Panc1 (cell line): ENCODE results near the gene ZDHHC18. TPM values are rescaled to one million over a fixed set of nuclear protein-coding genes. Genes with fewer than 3 reads are reported as not detected.

Experiments
- ATAC-seq: fragments of 200-7000 bp; cut with Tn5 transposase; 2 replicates; pipeline ENCODE4 v1.9.1; 2020; ENCODE audit warnings: mild to moderate bottlenecking, moderate library complexity
- BruUV-seq: library from RNA; stranded (reverse); fragments of 400-500 nt; replicated peaks from 2 replicates; lab custom pipeline; 2021; lab: Mats Ljungman, UMichigan
- CTCF ChIA-PET: fragments of 300-600 bp; sonication (Branson Sonifier 250); formaldehyde crosslinking; loops from one replicate; lab custom pipeline; 2022; ENCODE audit warnings: antibody characterized with exemption; lab: Charles Lee
- POLR2A ChIA-PET: fragments of 300-600 bp; sonication (Branson Sonifier 250); formaldehyde crosslinking; loops from one replicate; lab custom pipeline; 2022; ENCODE audit warnings: antibody characterized with exemption; lab: Charles Lee
- DNase-seq: peaks from one replicate; pipeline ENCODE4 v3.0.0-alpha.2; 2010; ENCODE audit warnings: low read depth, low spot score
- H3K27ac ChIP-seq: 2 replicates; pipeline ENCODE4 v1.5.1; 2011; ENCODE audit warnings: mild to moderate bottlenecking, low read length, inconsistent platforms
- H3K27me3 ChIP-seq: fragments of 200-500 bp; sonication (Bioruptor generic); 2 replicates; pipeline ENCODE4 v1.6.0; 2014; ENCODE audit warnings: low read length, inconsistent platforms; ENCODE audit not compliant: control insufficient read depth, insufficient read depth
- H3K36me3 ChIP-seq: fragments of 200-500 bp; sonication (Bioruptor generic); 2 replicates; pipeline ENCODE4 v1.5.1; 2014; ENCODE audit warnings: inconsistent platforms, mild to moderate bottlenecking, low read length, moderate library complexity; ENCODE audit not compliant: control insufficient read depth, insufficient read depth
- H3K4me1 ChIP-seq: 2 replicates; pipeline ENCODE4 v1.5.1; 2011; ENCODE audit warnings: inconsistent platforms, mild to moderate bottlenecking, low read length, moderate library complexity; ENCODE audit not compliant: control insufficient read depth, insufficient read depth
- H3K4me3 ChIP-seq, 2 experiments: 2 replicates each; pipeline ENCODE4 v1.5.1; 2011 to 2012; ENCODE audit warnings: low read depth in 2 of 2, low read length in 2 of 2, mild to moderate bottlenecking in 2 of 2, inconsistent platforms in 1 of 2, moderate library complexity in 1 of 2
- H3K9me3 ChIP-seq: fragments of 200-500 bp; sonication (Bioruptor generic); 2 replicates; pipeline ENCODE4 v1.5.1; 2014; ENCODE audit warnings: low read depth, mild to moderate bottlenecking, inconsistent platforms, low read length, moderate library complexity; ENCODE audit not compliant: control insufficient read depth, insufficient read depth
- POLR2AphosphoS5 ChIP-seq: IDR thresholded peaks from 2 replicates; pipeline ENCODE4 v1.6.1; 2012; ENCODE audit warnings: mild to moderate bottlenecking, low read depth, low read length, moderate library complexity
- REST ChIP-seq, 2 experiments: IDR thresholded peaks; 2 replicates each; pipeline ENCODE4 v1.6.1; 2011 to 2012; ENCODE audit warnings: low read depth in 2 of 2, control low read depth in 1 of 2, low read length in 1 of 2, mild to moderate bottlenecking in 1 of 2, moderate library complexity in 1 of 2; ENCODE audit not compliant: insufficient read depth in 1 of 2
- SIN3A ChIP-seq: IDR thresholded peaks from 2 replicates; pipeline ENCODE4 v1.6.1; 2012; ENCODE audit warnings: low read depth, mild to moderate bottlenecking, low read length, moderate library complexity, borderline replicate concordance; ENCODE audit not compliant: insufficient read depth
- TCF7L2 ChIP-seq: IDR thresholded peaks from 2 replicates; pipeline ENCODE4 v1.6.1; 2011; ENCODE audit warnings: mild to moderate bottlenecking, low read depth, low read length, inconsistent platforms
- in situ Hi-C: cut with HindIII; loops from 2 replicates; pipeline ENCODE4 v1.10.0; 2016; ENCODE audit warnings: low sequenced_read_pairs, low pct_unique_long_range_greater_than_20kb
- intact Hi-C: fragments of 100-400 bp; cut with micrococcal nuclease; formaldehyde crosslinking; loops from one replicate; pipeline ENCODE4 v1.10.0; 2022; ENCODE audit not compliant: unreplicated experiment
- total RNA-seq: library from RNA; stranded (reverse); gene quantifications from one replicate; pipeline ENCODE4 v1.2.1, GENCODE V29; 2021; ENCODE audit not compliant: unreplicated experiment
- TF ChIP-seq, protein P1 (sequence below): fragments of 450-650 bp; IDR thresholded peaks from 2 replicates; pipeline ENCODE4 v1.5.1; 2017; ENCODE audit warnings: mild to moderate bottlenecking

Gene ZDHHC18
- total RNA-seq, 1 experiment from 2014 or later, result 45.4 TPM

- Histone ChIP-seq H3K27ac (peak overlapping the region; percentile 100), H3K9me3 (no peaks in the 10 kb centered on the region), H3K4me3 (no peak overlapping the region), H3K4me1 (peaks cover 72% of the 10 kb centered on the region), H3K36me3 (peaks cover 22% of the 10 kb centered on the region), H3K27me3 (no peaks in the 10 kb centered on the region)
- TF ChIP-seq REST (IDR thresholded peaks at IDR 0.05; ENCODE audit: insufficient read depth in 1 of 2, low read depth in 2 of 2, low read length in 1 of 2), result no peak
- TF ChIP-seq, protein P1, sequence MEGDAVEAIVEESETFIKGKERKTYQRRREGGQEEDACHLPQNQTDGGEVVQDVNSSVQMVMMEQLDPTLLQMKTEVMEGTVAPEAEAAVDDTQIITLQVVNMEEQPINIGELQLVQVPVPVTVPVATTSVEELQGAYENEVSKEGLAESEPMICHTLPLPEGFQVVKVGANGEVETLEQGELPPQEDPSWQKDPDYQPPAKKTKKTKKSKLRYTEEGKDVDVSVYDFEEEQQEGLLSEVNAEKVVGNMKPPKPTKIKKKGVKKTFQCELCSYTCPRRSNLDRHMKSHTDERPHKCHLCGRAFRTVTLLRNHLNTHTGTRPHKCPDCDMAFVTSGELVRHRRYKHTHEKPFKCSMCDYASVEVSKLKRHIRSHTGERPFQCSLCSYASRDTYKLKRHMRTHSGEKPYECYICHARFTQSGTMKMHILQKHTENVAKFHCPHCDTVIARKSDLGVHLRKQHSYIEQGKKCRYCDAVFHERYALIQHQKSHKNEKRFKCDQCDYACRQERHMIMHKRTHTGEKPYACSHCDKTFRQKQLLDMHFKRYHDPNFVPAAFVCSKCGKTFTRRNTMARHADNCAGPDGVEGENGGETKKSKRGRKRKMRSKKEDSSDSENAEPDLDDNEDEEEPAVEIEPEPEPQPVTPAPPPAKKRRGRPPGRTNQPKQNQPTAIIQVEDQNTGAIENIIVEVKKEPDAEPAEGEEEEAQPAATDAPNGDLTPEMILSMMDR, result no peak
- TF ChIP-seq SIN3A, result no peak
- TF ChIP-seq POLR2AphosphoS5, result no peak
- no peak for TF ChIP-seq TCF7L2
- no peak for DNase-seq
- BruUV-seq, result no TSS peak
- in situ Hi-C loops (no loop called here), intact Hi-C loops (no loop called here)
- ChIA-PET CTCF (no interaction called here), POLR2A (no interaction called here)
- no peak for ATAC-seq
Measured at GRCh38 chr1:26784023-26784871, 42.2 kb upstream of the ZDHHC18 start.

DNA sequence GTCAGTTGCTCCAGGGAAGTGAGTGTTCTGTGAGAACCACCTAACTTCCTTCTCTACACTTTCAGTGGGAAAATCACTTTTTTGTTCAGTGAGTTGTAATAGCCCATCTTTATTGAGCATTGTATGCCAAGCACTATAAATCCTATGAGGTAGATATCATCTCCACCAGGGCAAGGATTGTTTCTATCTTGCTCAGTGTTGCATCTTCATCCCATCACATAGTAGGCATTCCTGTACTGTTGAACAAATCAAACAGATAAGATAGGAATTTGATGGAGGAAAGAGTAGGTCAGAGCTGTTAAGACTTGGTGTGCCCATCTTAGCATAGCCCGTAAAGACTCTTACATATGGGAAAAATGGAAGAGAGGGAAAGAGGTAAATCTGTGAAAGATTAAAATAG lies 41.6 kb upstream of the ZDHHC18 start:
- intact Hi-C loops (loop anchor here (5.0 kb wide), 1 partner anchor 88 kb away; the partner anchor contains the start of gene ARID1A), in situ Hi-C loops (loop anchor here (5.0 kb wide), 1 partner anchor 183 kb away; no protein-coding TSS in a partner anchor)
- Histone ChIP-seq H3K27ac (peak overlapping the region; percentile 100), H3K36me3 (peaks cover 19% of the 10 kb centered on the region), H3K4me3 (no peak overlapping the region), H3K9me3 (no peaks in the 10 kb centered on the region), H3K27me3 (no peaks in the 10 kb centered on the region), H3K4me1 (peaks cover 77% of the 10 kb centered on the region)
- POLR2A ChIA-PET, result interaction anchor here (0.7 kb wide), 1 partner anchor 62 kb away, joined by 15 read pairs; no protein-coding TSS in a partner anchor
- no TSS peak for BruUV-seq
- CTCF ChIA-PET, result no interaction called here
- ATAC-seq (no peak), DNase-seq (no peak)
- TF ChIP-seq, protein P1, result no peak
- no peak for TF ChIP-seq REST (IDR thresholded peaks at IDR 0.05; ENCODE audit: insufficient read depth in 1 of 2, low read depth in 2 of 2, low read length in 1 of 2)
- TF ChIP-seq POLR2AphosphoS5, result no peak
- TF ChIP-seq TCF7L2, result no peak
- TF ChIP-seq SIN3A, result no peak
